Omental fat pad (tissue), 4 donors: ENCODE measurements around the gene NKAIN2. TPM values are rescaled to one million over a fixed set of nuclear protein-coding genes. Genes with fewer than 3 reads are reported as not detected.

Experiments used
- ATAC-seq: fragments of 150-250 bp; one replicate; pipeline ENCODE4 v1.9.1; 2016; ENCODE audit warnings: mild to moderate bottlenecking, moderate library complexity; ENCODE audit not compliant: low FRiP score
- DNase-seq: peaks from one replicate; pipeline ENCODE4 v3.0.0-alpha.2; 2019; ENCODE audit warnings: low spot score
- CTCF ChIP-seq, 3 donors: fragments of 450-650 bp; IDR thresholded peaks; one replicate each; pipeline ENCODE4 v1.5.1; 2016 to 2017; ENCODE audit warnings: antibody characterized with exemption in 3 of 3, mild to moderate bottlenecking in 3 of 3, moderate library complexity in 2 of 3
- total RNA-seq, 4 donors: library from RNA; depleted of rRNA; stranded (reverse); fragments of >200 nt; gene quantifications; one replicate each; pipeline ENCODE4 v1.1.0, GENCODE V29; 2016

The NKAIN2 gene
- total RNA-seq, 4 donors from 2014 or later: not detected

GRCh38 chr6:124873066-124873410 is 1069.4 kb downstream of the NKAIN2 start:
- no peak for TF ChIP-seq CTCF (IDR thresholded peaks at IDR 0.05)
- DNase-seq: no peak
- no peak for ATAC-seq

Other genes starting within 250 kb of the NKAIN2 start
- 1 to 10 TPM in 1 of 4 donors, under 1 TPM in 2, not detected in 1; 0.09 to 1.1 (median 0.12) TPM for gene TRDN, start 166.9 kb upstream of the NKAIN2 start, total RNA-seq